GM19239 (cell line): ENCODE data around the gene TP63.

Experiments
- DNase-seq: peaks from one replicate; pipeline ENCODE4 v3.0.0; 2011; ENCODE audit warnings: low spot score; ENCODE audit not compliant: insufficient read length
- FAIRE-seq: peaks from 2 replicates; lab custom pipeline; 2011; peaks lifted over from hg19 to GRCh38; lab: Jason Lieb, UNC

TP63 gene

GRCh38 chr3:189800436-189800835 lies 169.2 kb downstream of the TP63 start:
- FAIRE-seq: no peak
- no peak for DNase-seq

GRCh38 chr3:189803254-189803653 lies 172.1 kb downstream of the TP63 start:
- no peak for FAIRE-seq
- DNase-seq: no peak

GRCh38 chr3:189805375-189806067 lies 174.3 kb downstream of the TP63 start:
- FAIRE-seq (no peak), DNase-seq (no peak)

- FAIRE-seq (no peak), DNase-seq (no peak)
These were observed 175.2 kb downstream of the TP63 start for GRCh38 chr3:189806171-189806951.

GRCh38 chr3:189808246-189809007 lies 177.2 kb downstream of the TP63 start:
- DNase-seq (no peak), FAIRE-seq (no peak)

GRCh38 chr3:189809583-189809982 lies 178.4 kb downstream of the TP63 start:
- FAIRE-seq (no peak), DNase-seq (no peak)

- no peak for FAIRE-seq
- DNase-seq: no peak
These were observed 181.7 kb downstream of the TP63 start for GRCh38 chr3:189812806-189813465.

- no peak for FAIRE-seq
These were observed 182.6 kb downstream of the TP63 start for GRCh38 chr3:189813647-189814240.

GRCh38 chr3:189820365-189820720 lies 189.2 kb downstream of the TP63 start:
- DNase-seq: no peak
- FAIRE-seq: no peak

More at GRCh38 chr3:189813647-189814240, 182.6 kb downstream of the TP63 start:
- DNase-seq: no peak

- FAIRE-seq: no peak
These were observed 190.1 kb downstream of the TP63 start for GRCh38 chr3:189821262-189821661.

GRCh38 chr3:189822726-189823125 lies 191.5 kb downstream of the TP63 start:
- DNase-seq (no peak), FAIRE-seq (no peak)

More at GRCh38 chr3:189821262-189821661, 190.1 kb downstream of the TP63 start:
- no peak for DNase-seq

GRCh38 chr3:189824629-189825312 lies 193.6 kb downstream of the TP63 start:
- DNase-seq: no peak
- FAIRE-seq: no peak

GRCh38 chr3:189826566-189826965 lies 195.4 kb downstream of the TP63 start:
- no peak for DNase-seq
- no peak for FAIRE-seq

- DNase-seq (no peak), FAIRE-seq (no peak)
These were observed 195.9 kb downstream of the TP63 start for GRCh38 chr3:189827108-189827507.

- FAIRE-seq (no peak), DNase-seq (no peak)
These were observed 199.2 kb downstream of the TP63 start for GRCh38 chr3:189830401-189830800.

GRCh38 chr3:189833266-189833665 lies 202.1 kb downstream of the TP63 start:
- DNase-seq (no peak), FAIRE-seq (no peak)

GRCh38 chr3:189833996-189834395 lies 202.8 kb downstream of the TP63 start:
- FAIRE-seq: no peak
- no peak for DNase-seq

GRCh38 chr3:189834462-189834861 lies 203.3 kb downstream of the TP63 start:
- DNase-seq (no peak), FAIRE-seq (no peak)

GRCh38 chr3:189836795-189837194 lies 205.6 kb downstream of the TP63 start:
- peak; percentile 21 for FAIRE-seq
- DNase-seq: no peak
